LHCN-M2 (cell line): ENCODE measurements around the gene MCAM. TPM values are rescaled to one million over a fixed set of nuclear protein-coding genes. Genes with fewer than 3 reads are reported as not detected.

Source experiments
- DNase-seq: peaks from one replicate; pipeline ENCODE4 v3.0.0-alpha.2; 2012; ENCODE audit warnings: low read depth
- total RNA-seq: library from RNA; depleted of rRNA; stranded (reverse); fragments of >200 nt; gene quantifications from 2 replicates; pipeline ENCODE4 v1.2.3, GENCODE V29; 2014

The MCAM gene
- total RNA-seq, 1 experiment from 2014 or later, result 11.0 TPM

- DNase-seq, result no peak
These were observed 7.5 kb downstream of the MCAM start for GRCh38 chr11:119309411-119309810.

- DNase-seq, result no peak
These were observed 9.0 kb downstream of the MCAM start for GRCh38 chr11:119307974-119308373.

GRCh38 chr11:119307219-119307618, 9.7 kb downstream of the MCAM start:
- no peak for DNase-seq

- peak; percentile 55 for DNase-seq
These were observed 10.5 kb downstream of the MCAM start for GRCh38 chr11:119306373-119306890.

- no peak for DNase-seq
These were observed 11.2 kb downstream of the MCAM start for GRCh38 chr11:119305556-119306372.

- DNase-seq, result no peak
These were observed 13.7 kb downstream of the MCAM start for GRCh38 chr11:119303227-119303718.

- DNase-seq, result no peak
These were observed 16.5 kb downstream of the MCAM start for GRCh38 chr11:119300198-119300964.

- no peak for DNase-seq
These were observed 17.5 kb downstream of the MCAM start for GRCh38 chr11:119299416-119299815.

- peak; percentile 48 for DNase-seq
These were observed 18.2 kb downstream of the MCAM start for GRCh38 chr11:119298726-119299125.

- DNase-seq, result no peak
These were observed 19.0 kb downstream of the MCAM start for GRCh38 chr11:119297938-119298337.

GRCh38 chr11:119295178-119295577, 21.8 kb downstream of the MCAM start:
- peak; percentile 48 for DNase-seq

- no peak for DNase-seq
These were observed 23.5 kb downstream of the MCAM start for GRCh38 chr11:119293461-119293860.

GRCh38 chr11:119290894-119291497, 25.9 kb downstream of the MCAM start:
- DNase-seq, result no peak

- DNase-seq, result no peak
These were observed 28.7 kb downstream of the MCAM start for GRCh38 chr11:119288219-119288618.

GRCh38 chr11:119285431-119285830, 31.5 kb downstream of the MCAM start:
- DNase-seq, result no peak

GRCh38 chr11:119284344-119285157, 32.4 kb downstream of the MCAM start:
- peak; percentile 50 for DNase-seq

- no peak for DNase-seq
These were observed 34.4 kb downstream of the MCAM start for GRCh38 chr11:119282495-119282894.

- DNase-seq, result no peak
These were observed 39.3 kb downstream of the MCAM start for GRCh38 chr11:119277660-119278059.

- DNase-seq, result no peak
These were observed 43.2 kb downstream of the MCAM start for GRCh38 chr11:119273721-119274120.

GRCh38 chr11:119267645-119268044, 49.3 kb downstream of the MCAM start:
- DNase-seq, result no peak
